NCI-H2081 treated with DMSO at 0.1 percent for 48 hours (cell line): ENCODE results near the gene CYP2F1.
"Not testable (repeated sequence)": the region's sequence is repeated elsewhere in the genome, so short reads cannot be mapped to it uniquely, and the experiment has no call there.

Experiments used
- DNase-seq: peaks from one replicate; lab custom pipeline; 2025; lab: John Stamatoyannopoulos, UW

CYP2F1 gene

GRCh38 chr19:41114132-41114531 lies at the start of gene CYP2F1:
Gene CYP2F1, plus strand, starts transcription at chr19:41114432. Its CDS starts 1,757 bp downstream, at chr19:41116189.
- DNase-seq = no peak

GRCh38 chr19:41064974-41065569 lies 49.2 kb upstream of the CYP2F1 start:
- DNase-seq = no peak

- no peak for DNase-seq
These were observed 37.9 kb upstream of the CYP2F1 start for GRCh38 chr19:41076286-41076685.

- no peak for DNase-seq
These were observed 30.7 kb upstream of the CYP2F1 start for GRCh38 chr19:41083516-41083915.

- DNase-seq = no peak
These were observed 28.4 kb upstream of the CYP2F1 start for GRCh38 chr19:41085748-41086415.

GRCh38 chr19:41088151-41088550 lies 26.1 kb upstream of the CYP2F1 start, which contains the start of gene CYP2A13:
Gene CYP2A13, plus strand, starts transcription at chr19:41088451. Its CDS starts 21 bp downstream, at chr19:41088472.
- no peak for DNase-seq

GRCh38 chr19:41089959-41090358 lies 24.3 kb upstream of the CYP2F1 start:
- no peak for DNase-seq

GRCh38 chr19:41095703-41096102 lies 18.5 kb upstream of the CYP2F1 start:
- DNase-seq = no peak

GRCh38 chr19:41096353-41096752 lies 17.9 kb upstream of the CYP2F1 start:
- DNase-seq = no peak

GRCh38 chr19:41097302-41097701 lies 16.9 kb upstream of the CYP2F1 start:
- no peak for DNase-seq

GRCh38 chr19:41098762-41099161 lies 15.5 kb upstream of the CYP2F1 start:
- DNase-seq = no peak

- DNase-seq = not testable (repeated sequence)
These were observed 12.0 kb upstream of the CYP2F1 start for GRCh38 chr19:41102210-41102609.

GRCh38 chr19:41106177-41106576 lies 8.1 kb upstream of the CYP2F1 start:
- DNase-seq = no peak

GRCh38 chr19:41111296-41111695 lies 2.9 kb upstream of the CYP2F1 start:
- DNase-seq = no peak

- no peak for DNase-seq
These were observed 2.4 kb upstream of the CYP2F1 start for GRCh38 chr19:41111750-41112295.

GRCh38 chr19:41112728-41113290 lies 1.4 kb upstream of the CYP2F1 start:
- DNase-seq = no peak

- no peak for DNase-seq
These were observed 2.0 kb downstream of the CYP2F1 start for GRCh38 chr19:41116261-41116660.

- not testable (repeated sequence) for DNase-seq
These were observed 7.0 kb downstream of the CYP2F1 start for GRCh38 chr19:41120929-41121911.

- DNase-seq = not testable (repeated sequence)
These were observed 8.6 kb downstream of the CYP2F1 start for GRCh38 chr19:41122846-41123245.

- no peak for DNase-seq
These were observed 9.6 kb downstream of the CYP2F1 start for GRCh38 chr19:41123716-41124294.

GRCh38 chr19:41126765-41127203 lies 12.6 kb downstream of the CYP2F1 start:
- not testable (repeated sequence) for DNase-seq
